ENCODE data around the gene MATCAP1. TPM values are rescaled to one million over a fixed set of nuclear protein-coding genes. Genes with fewer than 3 reads are reported as not detected.
A peak's percentile ranks its signal among the peaks of the same experiment; 100 is the strongest.

The MATCAP1 gene
- total RNA-seq, 4 donors from 2014 or later, result 2.5 to 7.7 (median 4.5) TPM

DNA sequence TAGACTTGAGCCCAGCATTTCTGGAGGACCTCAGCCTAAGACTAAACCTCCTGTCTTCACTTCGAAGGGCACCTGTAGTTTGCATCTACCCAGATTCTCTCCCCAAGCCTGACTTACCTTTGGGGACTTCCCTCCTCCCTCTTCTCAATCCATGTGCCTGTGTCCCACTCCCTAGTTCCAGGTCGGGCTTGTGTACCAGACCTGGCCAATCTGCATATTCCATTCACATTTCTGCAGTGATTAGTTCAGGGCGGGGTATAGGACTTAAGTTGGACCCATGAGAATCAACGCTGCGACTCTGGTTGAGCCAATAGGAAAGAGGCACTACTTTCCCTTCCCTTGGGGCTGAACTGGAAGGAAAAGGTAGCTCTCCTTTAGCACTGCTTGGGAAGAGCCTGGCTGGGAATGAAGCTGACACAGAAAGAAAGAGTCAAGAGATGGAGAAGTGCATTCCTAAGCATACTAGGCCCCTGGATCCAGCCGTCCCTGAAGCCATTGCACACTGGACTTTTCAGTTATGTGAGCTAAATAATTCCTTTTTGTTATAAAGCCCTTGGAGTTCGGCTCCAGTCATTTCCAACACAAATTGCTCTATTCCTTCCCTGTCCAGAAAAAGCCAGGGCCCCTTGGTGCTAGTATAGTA is 26.5 kb downstream of the MATCAP1 start:
- Histone ChIP-seq H3K4me3 (no peak overlapping the region), H3K27ac (no peak overlapping the region), H3K9me3 (no peaks in the 10 kb centered on the region), H3K4me1 (peaks cover 20 to 27% of the 10 kb centered on the region in 2 donors), H3K36me3 (no peaks in the 10 kb centered on the region), H3K27me3 (no peaks in the 10 kb centered on the region)
- ATAC-seq (no peak), DNase-seq (no peak)
- TF ChIP-seq POLR2A (IDR thresholded peaks at IDR 0.05), result no peak
- in situ Hi-C loops (cut with MboI; ENCODE audit: low sequenced_read_pairs in 4 of 4) (loop anchor here (5.0 to 10.0 kb wide), 4 partner anchors 142 to 192 kb away; partner anchors contain the start of gene CES3 (in 1 of the 4)), intact Hi-C loops (cut with DNase I; ENCODE audit: low total_unique reads) (no loop called here)

DNA sequence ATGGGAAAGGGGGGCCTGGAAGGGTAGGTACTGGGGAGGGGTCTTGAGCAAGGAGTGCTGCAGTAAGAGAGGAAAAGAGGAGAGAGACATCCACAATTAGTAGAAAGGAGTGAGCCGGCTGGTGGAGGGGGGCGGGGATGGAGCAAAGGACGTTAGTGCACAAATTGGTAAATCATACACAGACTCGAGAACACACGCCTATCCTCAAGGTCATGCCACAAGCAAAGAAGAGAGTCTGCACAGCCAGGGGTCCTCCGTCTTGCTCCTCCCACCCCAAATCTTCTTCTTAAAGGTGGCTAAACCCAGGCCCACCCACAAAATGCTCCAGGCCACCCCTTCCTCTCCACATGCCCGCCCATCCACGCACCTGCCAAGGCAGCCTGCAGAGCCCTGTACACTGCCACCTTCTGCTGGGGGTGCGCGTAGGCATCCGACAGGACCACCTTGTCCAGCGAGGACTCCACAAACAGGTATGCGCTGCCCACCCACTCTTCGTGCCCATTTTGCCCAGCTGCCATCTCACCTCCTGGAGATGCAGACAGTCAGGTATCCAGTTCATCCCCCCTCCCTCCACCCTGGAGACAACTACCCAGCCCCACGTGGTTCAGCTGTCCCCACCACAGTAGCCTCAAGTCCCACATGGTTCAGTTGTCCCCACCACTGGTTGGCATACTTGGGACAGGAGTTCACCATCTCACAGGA is 27.5 kb downstream of the MATCAP1 start:
- Histone ChIP-seq H3K27ac (no peak overlapping the region), H3K4me1 (peaks cover 18 to 19% of the 10 kb centered on the region in 2 donors), H3K4me3 (no peak overlapping the region), H3K36me3 (no peaks in the 10 kb centered on the region), H3K27me3 (no peaks in the 10 kb centered on the region), H3K9me3 (no peaks in the 10 kb centered on the region)
- no peak for TF ChIP-seq CTCF (IDR thresholded peaks at IDR 0.05 in 4 of 5, conservative IDR thresholded peaks at IDR 0.05 in 1 of 5)
- TF ChIP-seq POLR2A (IDR thresholded peaks at IDR 0.05), result no peak
- DNase-seq (no peak), ATAC-seq (no peak)
- intact Hi-C loops (cut with DNase I; ENCODE audit: low total_unique reads) (no loop called here), in situ Hi-C loops (cut with MboI; ENCODE audit: low sequenced_read_pairs in 4 of 4) (loop anchor here (5.0 to 10.0 kb wide), 4 partner anchors 141 to 191 kb away; partner anchors contain the start of gene CES3 (in 1 of the 4))

DNA sequence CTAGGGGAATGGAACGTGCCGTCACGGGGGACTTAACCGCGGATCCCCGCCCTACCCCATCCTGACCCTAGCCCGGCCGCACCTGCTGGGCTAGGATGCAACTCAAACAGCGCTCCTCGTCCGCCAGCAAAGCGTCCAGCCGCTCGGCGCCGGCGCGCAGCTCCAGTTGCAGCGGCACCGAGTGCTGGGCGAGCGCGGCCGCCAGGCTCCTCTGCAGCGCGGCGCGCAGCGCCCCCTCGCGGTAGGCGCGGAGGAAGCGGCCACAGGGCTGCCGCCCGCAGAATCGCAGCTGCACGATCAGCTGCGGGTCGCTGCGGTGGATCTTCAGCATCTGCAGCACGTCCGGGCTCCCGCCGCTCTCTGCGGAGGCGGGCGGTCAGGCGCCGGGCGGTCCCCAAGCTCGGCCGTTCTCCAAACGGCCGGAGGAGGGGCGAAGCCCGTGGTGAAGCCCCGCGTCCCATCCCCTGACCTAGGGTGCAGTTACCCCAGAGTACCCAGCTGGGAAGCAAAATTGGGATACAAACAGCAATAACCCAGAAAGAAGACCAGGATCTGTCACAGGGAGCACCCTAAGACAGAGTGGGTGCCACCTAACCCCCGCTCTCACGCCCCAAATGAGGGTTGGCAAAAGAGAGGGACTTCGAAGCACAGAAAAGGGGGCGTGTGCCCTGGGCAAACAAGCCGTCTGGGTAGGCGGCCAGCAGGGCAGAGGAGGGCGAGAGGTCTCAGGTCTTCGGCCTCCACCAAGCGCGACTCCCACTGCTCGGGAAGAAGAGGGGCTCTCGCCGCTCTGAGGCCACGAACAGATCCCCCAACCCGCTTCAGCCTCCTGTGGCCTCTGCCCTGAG is 28.2 kb downstream of the MATCAP1 start:
- H3K4me3 ChIP-seq, result peak overlapping the region in 2 of 4 donors; percentile 27 to 43
- ATAC-seq, result peak; percentile 27 to 45

GRCh38 chr16:67154578-67155294 is 29.0 kb downstream of the MATCAP1 start:
- Histone ChIP-seq H3K4me3 (peak overlapping the region in 2 of 4 donors; percentile 27 to 43), H3K4me1 (peaks cover 15 to 26% of the 10 kb centered on the region in 2 donors), H3K9me3 (no peaks in the 10 kb centered on the region), H3K36me3 (no peaks in the 10 kb centered on the region), H3K27me3 (peaks cover 3 to 10% (median 4%) of the 10 kb centered on the region in 3 donors), H3K27ac (no peak overlapping the region)
- DNase-seq, result no peak
- no peak for ATAC-seq
- in situ Hi-C loops (cut with MboI; ENCODE audit: low sequenced_read_pairs in 4 of 4), result loop anchor here (5.0 to 10.0 kb wide), 4 partner anchors 140 to 190 kb away; partner anchors contain the start of gene CES3 (in 1 of the 4)
- intact Hi-C loops (cut with DNase I; ENCODE audit: low total_unique reads), result loop anchor here (1.0 to 2.0 kb wide), 5 partner anchors 44 to 260 kb away; no protein-coding TSS in a partner anchor
- TF ChIP-seq POLR2A (IDR thresholded peaks at IDR 0.05) (no peak), CTCF (IDR thresholded peaks at IDR 0.05 in 4 of 5, conservative IDR thresholded peaks at IDR 0.05 in 1 of 5) (no peak)

More for the DNA sequence above, 28.2 kb downstream of the MATCAP1 start:
- DNase-seq, result peak in 1 of 2 donors; percentile 75
- H3K4me1 ChIP-seq, result peaks cover 15 to 23% of the 10 kb centered on the region in 2 donors
- H3K27ac ChIP-seq, result no peak overlapping the region
- in situ Hi-C loops (cut with MboI; ENCODE audit: low sequenced_read_pairs in 4 of 4), result loop anchor here (5.0 to 10.0 kb wide), 4 partner anchors 141 to 191 kb away; partner anchors contain the start of gene CES3 (in 1 of the 4)
- peaks cover 3 to 4% (median 3%) of the 10 kb centered on the region in 3 donors for H3K27me3 ChIP-seq
- no peaks in the 10 kb centered on the region for H3K36me3 ChIP-seq
- intact Hi-C loops (cut with DNase I; ENCODE audit: low total_unique reads), result loop anchor here (1.0 to 2.0 kb wide), 5 partner anchors 45 to 261 kb away; no protein-coding TSS in a partner anchor
- no peak for TF ChIP-seq POLR2A (IDR thresholded peaks at IDR 0.05)
- TF ChIP-seq CTCF (IDR thresholded peaks at IDR 0.05 in 4 of 5, conservative IDR thresholded peaks at IDR 0.05 in 1 of 5), result peak; percentile 81 to 100 (median 98)
- no peaks in the 10 kb centered on the region for H3K9me3 ChIP-seq

All from gastrocnemius medialis (tissue), 4 donors.